CD14-positive monocyte (primary cell): ENCODE results near the gene ANK2. TPM values are rescaled to one million over a fixed set of nuclear protein-coding genes. Genes with fewer than 3 reads are reported as not detected.

Source experiments
- DNase-seq, 3 donors: peaks; one replicate each; pipeline ENCODE4 v3.0.0-alpha.2; 2011 to 2022
- H2AFZ ChIP-seq: 2 replicates; pipeline ENCODE4 v1.6.0; 2012; ENCODE audit warnings: mild to moderate bottlenecking, low read depth, low read length, inconsistent platforms; ENCODE audit not compliant: insufficient read depth, poor library complexity, severe bottlenecking
- H3K27ac ChIP-seq, 2 donors: 1 replicate in 1 of 2; 2 replicates in 1 of 2; pipeline ENCODE4 v1.5.1; 2012 to 2013; ENCODE audit warnings: low read length in 2 of 2, control low read depth in 1 of 2, inconsistent platforms in 1 of 2, low read depth in 1 of 2, mild to moderate bottlenecking in 1 of 2
- H3K27me3 ChIP-seq, 2 donors: one replicate each; pipeline versions ENCODE4 v1.6.0 to v1.6.1; 2011 to 2013; ENCODE audit warnings: low read length in 2 of 2; ENCODE audit not compliant: control insufficient read depth in 2 of 2, insufficient read depth in 2 of 2
- H3K36me3 ChIP-seq, 2 donors: replicated peaks in 1 of 2; 1 replicate in 1 of 2; 2 replicates in 1 of 2; pipeline versions ENCODE4 v1.5.1 to v1.6.1; 2012 to 2013; ENCODE audit warnings: low read length in 2 of 2, control low read depth in 1 of 2, inconsistent platforms in 1 of 2, mild to moderate bottlenecking in 1 of 2; ENCODE audit not compliant: insufficient read depth in 2 of 2, control insufficient read depth in 1 of 2
- H3K4me1 ChIP-seq, 2 donors: 1 replicate in 1 of 2; 2 replicates in 1 of 2; pipeline versions ENCODE4 v1.5.1 to v1.6.1; 2012 to 2013; ENCODE audit warnings: low read length in 2 of 2, control low read depth in 1 of 2, inconsistent platforms in 1 of 2, mild to moderate bottlenecking in 1 of 2, moderate library complexity in 1 of 2; ENCODE audit not compliant: insufficient read depth in 2 of 2, control insufficient read depth in 1 of 2
- H3K4me2 ChIP-seq: replicated peaks from 2 replicates; pipeline ENCODE3; 2012; ENCODE audit warnings: low read length, moderate library complexity, mild to moderate bottlenecking; ENCODE audit not compliant: poor library complexity, severe bottlenecking; ENCODE audit errors: extremely low read depth
- H3K4me3 ChIP-seq, 3 experiments: fragments of 200-600 bp in 1 of 3; sonication (generic) in 1 of 3; replicated peaks in 1 of 3; 1 replicate in 2 of 3; 2 replicates in 1 of 3; pipeline ENCODE4 v1.5.1; 2011 to 2013; ENCODE audit warnings: low read length in 3 of 3, mild to moderate bottlenecking in 3 of 3, control low read depth in 2 of 3, low read depth in 2 of 3, inconsistent platforms in 1 of 3, moderate library complexity in 1 of 3
- H3K79me2 ChIP-seq: 2 replicates; pipeline ENCODE4 v1.6.0; 2012; ENCODE audit warnings: mild to moderate bottlenecking, control low read depth, inconsistent platforms, low read length, moderate library complexity; ENCODE audit not compliant: insufficient read depth
- H3K9ac ChIP-seq: 2 replicates; pipeline ENCODE4 v1.6.0; 2017; ENCODE audit warnings: low read length, mild to moderate bottlenecking; ENCODE audit not compliant: insufficient read depth, poor library complexity, severe bottlenecking
- H3K9me3 ChIP-seq, 2 donors: replicated peaks in 1 of 2; 1 replicate in 1 of 2; 2 replicates in 1 of 2; pipeline versions ENCODE4 v1.5.1 to v1.6.1; 2012 to 2013; ENCODE audit warnings: low read length in 2 of 2, control low read depth in 1 of 2; ENCODE audit not compliant: control insufficient read depth in 1 of 2, insufficient read depth in 1 of 2
- H4K20me1 ChIP-seq: 2 replicates; pipeline ENCODE4 v1.6.0; 2012; ENCODE audit warnings: mild to moderate bottlenecking, low read length, control low read depth, moderate library complexity; ENCODE audit not compliant: insufficient read depth
- H3K27ac Mint-ChIP-seq, 7 donors: one replicate each; pipeline ENCODE4 v1.8.0; 2020; ENCODE audit warnings: mild to moderate bottlenecking in 7 of 7, mixed read lengths in 7 of 7, moderate library complexity in 6 of 7, inconsistent platforms in 2 of 7
- H3K27me3 Mint-ChIP-seq, 3 donors: one replicate each; pipeline ENCODE4 v1.8.0; 2021 to 2022; ENCODE audit warnings: low read depth in 3 of 3, mild to moderate bottlenecking in 3 of 3, mixed read lengths in 3 of 3, moderate library complexity in 3 of 3, inconsistent platforms in 1 of 3
- H3K36me3 Mint-ChIP-seq, 2 donors: one replicate each; pipeline ENCODE4 v1.8.0; 2020; ENCODE audit warnings: mixed read lengths in 2 of 2, inconsistent platforms in 1 of 2, mild to moderate bottlenecking in 1 of 2
- H3K4me1 Mint-ChIP-seq: one replicate; pipeline ENCODE4 v1.8.0; 2020; ENCODE audit warnings: mild to moderate bottlenecking, mixed read lengths
- H3K4me3 Mint-ChIP-seq, 2 donors: one replicate each; pipeline ENCODE4 v1.8.0; 2020; ENCODE audit warnings: mild to moderate bottlenecking in 2 of 2, mixed read lengths in 2 of 2, moderate library complexity in 1 of 2
- H3K9me3 Mint-ChIP-seq, 7 donors: one replicate each; pipeline ENCODE4 v1.8.0; 2020 to 2022; ENCODE audit warnings: mixed read lengths in 7 of 7, mild to moderate bottlenecking in 6 of 7, moderate library complexity in 6 of 7, inconsistent platforms in 2 of 7
- CTCF ChIP-seq: fragments of 200-600 bp; IDR thresholded peaks from one replicate; pipeline ENCODE4 v1.8.0; 2022; ENCODE audit warnings: antibody characterized with exemption, mild to moderate bottlenecking
- WGBS: methylation state at CpG from one replicate; pipeline ENCODE4 v1.1.5; 2013; ENCODE audit warnings: missing lambda C conversion rate; ENCODE audit not compliant: insufficient coverage; 5-methylcytosine and 5-hydroxymethylcytosine counted together
- intact Hi-C, 2 donors: fragments of 100-400 bp; cut with micrococcal nuclease; formaldehyde crosslinking; loops; one replicate each; pipeline versions ENCODE4 v1.15.0 to v1.15.1; 2023
- polyA plus RNA-seq, 3 donors: library from polyadenylated mRNA; depleted of rRNA in 1 of 3; unstranded in 2 of 3; stranded (reverse) in 1 of 3; fragments of 300-500 nt in 2 of 3; fragments of >200 nt in 1 of 3; fragmentation: Illumina TruSeq in 2 of 3; gene quantifications; 1 replicate in 2 of 3; 2 replicates in 1 of 3; pipeline ENCODE4 v1.2.3, GENCODE V29; 2012 to 2021

Gene ANK2
- polyA plus RNA-seq, 3 donors, result not detected

- no peaks in the 10 kb centered on the region for H4K20me1 ChIP-seq
- Mint-ChIP-seq H3K9me3 (peaks cover 0 to 3% (median 0%) of the 10 kb centered on the region in 7 donors), H3K36me3 (no peaks in the 10 kb centered on the region), H3K4me3 (no peak overlapping the region), H3K4me1 (no peaks in the 10 kb centered on the region), H3K27me3 (peaks cover 0 to 3% (median 0%) of the 10 kb centered on the region in 3 donors), H3K27ac (no peak overlapping the region)
- 33% methylated on average over 2 of the region's 4 CpGs for WGBS
- intact Hi-C loops, result no loop called here
- no peak for DNase-seq
- TF ChIP-seq CTCF, result no peak
- no peaks in the 10 kb centered on the region for H3K36me3 ChIP-seq
- H3K9me3 ChIP-seq, result no peaks in the 10 kb centered on the region
- H3K4me2 ChIP-seq, result no peak overlapping the region
- H3K4me3 ChIP-seq, result no peak overlapping the region
- no peaks in the 10 kb centered on the region for H3K27me3 ChIP-seq
- no peaks in the 10 kb centered on the region for H3K4me1 ChIP-seq
- H3K79me2 ChIP-seq, result no peaks in the 10 kb centered on the region
- no peak overlapping the region for H3K9ac ChIP-seq
- no peak overlapping the region for H2AFZ ChIP-seq
- H3K27ac ChIP-seq, result no peak overlapping the region
These were observed 59.8 kb downstream of the ANK2 start for GRCh38 chr4:113109106-113109718.

DNA sequence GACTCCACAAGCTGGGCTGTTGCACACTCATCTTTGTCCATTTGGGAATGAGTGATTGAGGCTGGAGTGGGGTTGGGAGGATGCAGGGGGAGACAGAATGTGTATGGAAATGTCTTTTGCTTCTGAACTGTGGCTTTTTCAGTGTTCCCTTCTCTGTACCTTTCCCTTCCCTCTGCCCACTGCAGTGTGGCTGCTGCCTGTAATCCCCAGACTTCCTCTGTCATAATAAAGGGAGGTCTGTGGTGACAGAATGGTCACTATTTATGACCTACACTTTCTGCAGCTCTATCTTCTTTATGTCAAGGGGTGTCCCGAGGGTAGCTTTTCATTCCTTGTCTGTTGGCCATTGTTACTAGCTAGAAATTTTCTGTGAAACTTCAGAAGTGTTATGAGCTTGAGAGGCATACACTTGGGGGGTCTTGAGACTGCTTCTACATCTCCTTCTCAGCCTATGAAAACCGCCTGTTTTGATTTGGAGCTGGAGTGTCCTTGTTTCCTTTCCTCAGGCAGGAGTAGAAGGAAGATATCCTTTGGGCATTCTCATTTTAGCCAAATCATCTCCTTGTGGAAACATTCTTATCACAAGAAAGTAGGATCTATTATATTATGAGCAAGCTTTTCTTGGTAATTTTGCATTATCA lies 63.0 kb downstream of the ANK2 start:
- Histone ChIP-seq H3K4me1 (no peaks in the 10 kb centered on the region), H3K27ac (no peak overlapping the region), H2AFZ (no peak overlapping the region), H4K20me1 (no peaks in the 10 kb centered on the region), H3K79me2 (no peaks in the 10 kb centered on the region), H3K4me3 (no peak overlapping the region), H3K36me3 (no peaks in the 10 kb centered on the region), H3K27me3 (no peaks in the 10 kb centered on the region), H3K9me3 (no peaks in the 10 kb centered on the region), H3K4me2 (no peak overlapping the region), H3K9ac (no peak overlapping the region)
- intact Hi-C loops, result no loop called here
- Mint-ChIP-seq H3K9me3 (peaks cover 0 to 1% (median 0%) of the 10 kb centered on the region in 7 donors), H3K27ac (peak overlapping the region in 1 of 7 donors; percentile 7), H3K27me3 (no peaks in the 10 kb centered on the region), H3K36me3 (no peaks in the 10 kb centered on the region), H3K4me3 (no peak overlapping the region), H3K4me1 (no peaks in the 10 kb centered on the region)
- no CpG with 5 or more reads among the region's 2 CpGs for WGBS
- TF ChIP-seq CTCF, result no peak
- DNase-seq, result no peak
